H1 (cell line): ENCODE measurements around the gene VASP. TPM values are rescaled to one million over a fixed set of nuclear protein-coding genes. Genes with fewer than 3 reads are reported as not detected.

Experiments
- CTCF ChIA-PET: fragments of 300-600 bp; sonication (Branson Sonifier 250); formaldehyde crosslinking; loops from one replicate; lab custom pipeline; 2021; ENCODE audit not compliant: partially characterized antibody; lab: Charles Lee
- POLR2A ChIA-PET: fragments of 300-600 bp; sonication (Branson Sonifier 250); formaldehyde crosslinking; loops from one replicate; lab custom pipeline; 2021; ENCODE audit warnings: inconsistent platforms; ENCODE audit not compliant: partially characterized antibody; lab: Charles Lee
- DNase-seq, 2 experiments: peaks; one replicate each; pipeline versions ENCODE4 v3.0.0 to v3.0.0-alpha.2; 2010 to 2022; ENCODE audit warnings: low spot score in 2 of 2, low read depth in 1 of 2, mixed read lengths in 1 of 2
- FAIRE-seq: peaks from 2 replicates; lab custom pipeline; 2011; peaks lifted over from hg19 to GRCh38; lab: Jason Lieb, UNC
- H2AFZ ChIP-seq: 2 replicates; pipeline ENCODE4 v1.8.1; 2012; ENCODE audit warnings: low read length, inconsistent platforms
- H2AK5ac ChIP-seq: 2 replicates; pipeline ENCODE4 v1.6.1; 2013; ENCODE audit warnings: low read depth, low read length
- H2BK120ac ChIP-seq: replicated peaks from 2 replicates; pipeline ENCODE3; 2013; ENCODE audit warnings: low read depth, low read length, inconsistent platforms
- H2BK12ac ChIP-seq: 2 replicates; pipeline ENCODE4 v1.6.1; 2013; ENCODE audit warnings: low read depth, low read length
- H2BK15ac ChIP-seq: 2 replicates; pipeline ENCODE4 v1.6.1; 2013; ENCODE audit warnings: low read length
- H2BK20ac ChIP-seq: 2 replicates; pipeline ENCODE4 v1.6.1; 2013; ENCODE audit warnings: low read length
- H2BK5ac ChIP-seq: 2 replicates; pipeline ENCODE4 v1.6.1; 2013; ENCODE audit warnings: low read depth, low read length
- H3K14ac ChIP-seq: 2 replicates; pipeline ENCODE4 v1.6.1; 2013; ENCODE audit warnings: inconsistent platforms; ENCODE audit not compliant: insufficient read length
- H3K18ac ChIP-seq: 2 replicates; pipeline ENCODE4 v1.6.1; 2013; ENCODE audit warnings: low read length; ENCODE audit errors: extremely low read depth
- H3K23ac ChIP-seq: 2 replicates; pipeline ENCODE4 v1.6.1; 2013; ENCODE audit warnings: inconsistent platforms; ENCODE audit not compliant: insufficient read length
- H3K23me2 ChIP-seq: 2 replicates; pipeline ENCODE4 v1.6.1; 2013; ENCODE audit warnings: low read depth, low read length
- H3K27ac ChIP-seq: 2 replicates; pipeline ENCODE4 v1.6.1; 2011; ENCODE audit warnings: low read depth, low read length, inconsistent platforms
- H3K27me3 ChIP-seq, 4 experiments: replicated peaks in 1 of 4; 1 replicate in 1 of 4; 2 replicates in 3 of 4; pipeline versions ENCODE4 v1.6.1 to v1.8.1; 2011 to 2013; ENCODE audit warnings: low read length in 3 of 4, mild to moderate bottlenecking in 3 of 4, inconsistent platforms in 2 of 4, mixed read lengths in 2 of 4, moderate library complexity in 1 of 4; ENCODE audit not compliant: control insufficient read depth in 3 of 4, insufficient read depth in 3 of 4; ENCODE audit errors: extremely low read depth in 1 of 4
- H3K36me3 ChIP-seq, 4 experiments: 2 replicates each; pipeline versions ENCODE4 v1.6.1 to v1.8.1; 2011 to 2013; ENCODE audit warnings: mild to moderate bottlenecking in 4 of 4, low read length in 3 of 4, moderate library complexity in 2 of 4, control low read depth in 1 of 4, inconsistent platforms in 1 of 4; ENCODE audit not compliant: insufficient read depth in 4 of 4, control insufficient read depth in 2 of 4
- H3K4ac ChIP-seq: replicated peaks from 2 replicates; pipeline ENCODE3; 2013; ENCODE audit warnings: low read length, low read depth, mixed read lengths, inconsistent platforms; ENCODE audit not compliant: insufficient read length
- H3K4me1 ChIP-seq, 4 experiments: replicated peaks in 1 of 4; 1 replicate in 1 of 4; 2 replicates in 3 of 4; pipeline versions ENCODE4 v1.6.1 to v1.8.1; 2011 to 2013; ENCODE audit warnings: low read length in 3 of 4, inconsistent platforms in 2 of 4, mixed read lengths in 1 of 4; ENCODE audit not compliant: insufficient read depth in 4 of 4, control insufficient read depth in 3 of 4
- H3K4me2 ChIP-seq, 2 experiments: 2 replicates each; pipeline versions ENCODE4 v1.6.1 to v1.8.1; 2011 to 2013; ENCODE audit warnings: low read depth in 2 of 2, low read length in 2 of 2, control low read depth in 1 of 2, inconsistent platforms in 1 of 2, mild to moderate bottlenecking in 1 of 2; ENCODE audit not compliant: insufficient read depth in 1 of 2
- H3K4me3 ChIP-seq, 4 experiments: fragments of 200-600, 300-600 bp in 1 of 4; sonication (generic), shearing (Covaris generic), sonication (Bioruptor Twin) in 1 of 4; 2 replicates each; pipeline versions ENCODE4 v1.5.1 to v1.8.1; 2011 to 2016; ENCODE audit warnings: low read length in 4 of 4, low read depth in 3 of 4, control low read depth in 2 of 4, inconsistent platforms in 2 of 4, mild to moderate bottlenecking in 2 of 4, mixed read lengths in 1 of 4, moderate library complexity in 1 of 4; ENCODE audit not compliant: insufficient read depth in 2 of 4; ENCODE audit errors: extremely low read depth in 1 of 4
- H3K56ac ChIP-seq: replicated peaks from 2 replicates; pipeline ENCODE3; 2013; ENCODE audit warnings: low read depth, mild to moderate bottlenecking, mixed read lengths, low read length, inconsistent platforms; ENCODE audit not compliant: insufficient read length
- H3K79me1 ChIP-seq: 2 replicates; pipeline ENCODE4 v1.6.1; 2013; ENCODE audit warnings: low read depth, low read length, control low read depth
- H3K79me2 ChIP-seq, 2 experiments: 2 replicates each; pipeline versions ENCODE4 v1.6.1 to v1.8.1; 2012 to 2013; ENCODE audit warnings: low read length in 2 of 2, mild to moderate bottlenecking in 2 of 2, inconsistent platforms in 1 of 2; ENCODE audit not compliant: insufficient read depth in 2 of 2, control insufficient read depth in 1 of 2
- H3K9ac ChIP-seq, 4 experiments: replicated peaks in 1 of 4; 1 replicate in 1 of 4; 2 replicates in 3 of 4; pipeline versions ENCODE4 v1.6.1 to v1.8.1; 2011 to 2013; ENCODE audit warnings: low read depth in 3 of 4, low read length in 3 of 4, control low read depth in 2 of 4, mild to moderate bottlenecking in 2 of 4, moderate library complexity in 2 of 4, inconsistent platforms in 1 of 4; ENCODE audit errors: extremely low read depth in 1 of 4
- H3K9me3 ChIP-seq, 2 experiments: 2 replicates each; pipeline versions ENCODE4 v1.6.1 to v1.8.1; 2012 to 2013; ENCODE audit warnings: mild to moderate bottlenecking in 2 of 2, moderate library complexity in 2 of 2, control low read depth in 1 of 2, inconsistent platforms in 1 of 2, low read depth in 1 of 2, low read length in 1 of 2, mixed read lengths in 1 of 2; ENCODE audit not compliant: insufficient read depth in 2 of 2
- H4K20me1 ChIP-seq, 2 experiments: replicated peaks in 1 of 2; 2 replicates each; pipeline versions ENCODE3 to v1.8.1; 2011 to 2013; ENCODE audit warnings: inconsistent platforms in 2 of 2, low read length in 2 of 2, mild to moderate bottlenecking in 1 of 2; ENCODE audit not compliant: insufficient read depth in 2 of 2, control insufficient read depth in 1 of 2
- H4K5ac ChIP-seq: 2 replicates; pipeline ENCODE4 v1.6.1; 2013; ENCODE audit warnings: low read length, low read depth, mixed read lengths, inconsistent platforms; ENCODE audit not compliant: insufficient read length
- H4K8ac ChIP-seq: 2 replicates; pipeline ENCODE4 v1.8.0; 2013; ENCODE audit warnings: mild to moderate bottlenecking, moderate library complexity, low read length, inconsistent platforms; ENCODE audit not compliant: insufficient read depth; ENCODE audit errors: extremely low read depth
- H4K91ac ChIP-seq: replicated peaks from 2 replicates; pipeline ENCODE3; 2013; ENCODE audit warnings: low read length, mixed read lengths, inconsistent platforms; ENCODE audit not compliant: insufficient read length
- ASH2L ChIP-seq: fragments of 200-600, 300-600 bp; sonication (generic); IDR thresholded peaks from one replicate; pipeline ENCODE4 v1.7.1; 2017; ENCODE audit warnings: low read length
- BRCA1 ChIP-seq: IDR thresholded peaks from 2 replicates; pipeline ENCODE4 v1.6.1; 2012; ENCODE audit warnings: low read depth, low read length, improper control_type of control experiment
- CBX8 ChIP-seq: fragments of 300-800, 300-1000 bp; sonication (generic); IDR thresholded peaks from 2 replicates; pipeline ENCODE4 v1.7.1; 2016; ENCODE audit warnings: low read depth, low read length, borderline replicate concordance
- EGR1 ChIP-seq: IDR thresholded peaks from 2 replicates; pipeline ENCODE4 v1.6.1; 2011; ENCODE audit warnings: low read depth, low read length, borderline replicate concordance
- GTF2F1 ChIP-seq: IDR thresholded peaks from 2 replicates; pipeline ENCODE4 v1.6.1; 2012; ENCODE audit warnings: low read depth, low read length, improper control_type of control experiment, borderline replicate concordance
- KDM4A ChIP-seq: IDR thresholded peaks from one replicate; pipeline ENCODE4 v1.7.1; 2012; ENCODE audit warnings: low read depth, mild to moderate bottlenecking, moderate library complexity, low read length, inconsistent platforms; ENCODE audit not compliant: severe bottlenecking
- KDM5A ChIP-seq: fragments of 200-600 bp; IDR thresholded peaks from 2 replicates; pipeline ENCODE4 v1.7.1; 2012; ENCODE audit warnings: mild to moderate bottlenecking, low read length, inconsistent platforms, mixed read lengths
- NANOG ChIP-seq: IDR thresholded peaks from 2 replicates; pipeline ENCODE4 v1.6.1; 2011; ENCODE audit warnings: low read length, low read depth, mild to moderate bottlenecking, inconsistent platforms; ENCODE audit not compliant: insufficient read depth, poor library complexity, severe bottlenecking
- PHF8 ChIP-seq: fragments of 200-600 bp; sonication (generic); conservative IDR thresholded peaks from 2 replicates; pipeline ENCODE4 v1.7.1; 2012; ENCODE audit warnings: low read depth, mild to moderate bottlenecking, inconsistent platforms, low read length, moderate library complexity
- RXRA ChIP-seq: IDR thresholded peaks from 2 replicates; pipeline ENCODE4 v1.6.1; 2011; ENCODE audit warnings: low read depth, mild to moderate bottlenecking, low read length, moderate library complexity; ENCODE audit not compliant: insufficient read depth
- SIRT6 ChIP-seq: IDR thresholded peaks from one replicate; pipeline ENCODE4 v1.7.1; 2012; ENCODE audit warnings: low read length, inconsistent platforms
- SUZ12 ChIP-seq: fragments of 200-600 bp; sonication (generic); IDR thresholded peaks from 2 replicates; pipeline ENCODE4 v1.6.1; 2012; ENCODE audit warnings: mild to moderate bottlenecking, inconsistent platforms, low read length, moderate library complexity, mixed read lengths
- TEAD4 ChIP-seq: IDR thresholded peaks from 2 replicates; pipeline ENCODE4 v1.6.1; 2012; ENCODE audit warnings: low read depth, low read length, inconsistent platforms, mixed read lengths
- WGBS, 2 experiments: shearing (Covaris generic) in 1 of 2; methylation state at CpG; one replicate each; pipeline versions ENCODE4 v1.1.6 to v1.1.7; 2013 to 2015; ENCODE audit warnings: low lambda C conversion rate in 2 of 2, mixed read lengths in 2 of 2, inconsistent platforms in 1 of 2, low coverage in 1 of 2, missing lambda C conversion rate in 1 of 2; ENCODE audit not compliant: insufficient replicate concordance in 2 of 2, insufficient coverage in 1 of 2, insufficient read length in 1 of 2; ENCODE audit errors: extremely low coverage in 1 of 2, missing lambda C conversion rate in 1 of 2; 5-methylcytosine and 5-hydroxymethylcytosine counted together
- polyA plus RNA-seq, 7 experiments: library from polyadenylated mRNA; depleted of rRNA in 3 of 7; stranded (reverse) in 5 of 7; unstranded in 2 of 7; fragments of >200 nt in 5 of 7; fragments of 200-250 nt in 2 of 7; gene quantifications; 1 replicate in 5 of 7; 2 replicates in 1 of 7; 4 replicates in 1 of 7; pipeline versions ENCODE4 v1.2.1 to v1.2.3, GENCODE V29; 2011 to 2013; ENCODE audit warnings: missing spikeins in 2 of 7, mixed read lengths in 2 of 7
- total RNA-seq: library from RNA; stranded (reverse); fragmentation: NEBNext Ultra II Directional; extraction: Animal tissue kit (Norgen Biotek cat#: 25700); gene quantifications from 2 replicates; pipeline ENCODE4 v1.2.1, GENCODE V29; 2021

Gene VASP
- total and polyA plus RNA-seq, 2 of the 8 experiments (the other 6 are each of a cell fraction or from before 2014, with no cell fraction given), result 89.7 to 135 TPM

- Histone ChIP-seq H3K27ac (no peak overlapping the region), H2BK5ac (no peak overlapping the region), H2BK20ac (no peak overlapping the region), H2BK120ac (no peak overlapping the region), H4K5ac (no peak overlapping the region), H3K23me2 (peaks cover 2% of the 10 kb centered on the region), H4K8ac (no peak overlapping the region), H3K4me3 (no peak overlapping the region), H4K20me1 (peaks cover 0 to 2% of the 10 kb centered on the region in 2 experiments), H3K9me3 (no peaks in the 10 kb centered on the region), H3K4ac (no peak overlapping the region), H2AFZ (no peak overlapping the region), H3K36me3 (no peaks in the 10 kb centered on the region; a peak in 1 of 8 replicates), H3K4me2 (no peak overlapping the region), H3K14ac (no peak overlapping the region), H2BK12ac (no peak overlapping the region), H2BK15ac (no peak overlapping the region), H3K56ac (no peak overlapping the region), H4K91ac (no peak overlapping the region), H3K9ac (no peak overlapping the region), H3K79me1 (no peaks in the 10 kb centered on the region), H2AK5ac (no peak overlapping the region), H3K18ac (no peak overlapping the region), H3K27me3 (no peaks in the 10 kb centered on the region), H3K4me1 (peaks cover 0 to 4% (median 0%) of the 10 kb centered on the region in 4 experiments; a peak in 2 of 7 replicates), H3K79me2 (no peaks in the 10 kb centered on the region), H3K23ac (no peak overlapping the region)
- ChIA-PET CTCF (interaction anchor here (32.9 kb wide), 1 partner anchor 50 kb away, joined by 760 read pairs; the partner anchor contains the start of gene ERCC1), POLR2A (no interaction called here)
- DNase-seq (no peak), FAIRE-seq (no peak)
- 88% methylated on average over 5 of the region's 5 CpGs; no CpG with 5 or more reads in 1 of the 2 experiments for WGBS, 2 experiments
- TF ChIP-seq EGR1, result no peak
- no peak for TF ChIP-seq GTF2F1
- no peak for TF ChIP-seq PHF8
- no peak for TF ChIP-seq SIRT6
- no peak for TF ChIP-seq CBX8
- TF ChIP-seq KDM4A, result no peak
- TF ChIP-seq NANOG, result no peak
- no peak for TF ChIP-seq TEAD4
- TF ChIP-seq ASH2L, result no peak
- TF ChIP-seq RXRA, result no peak
- TF ChIP-seq KDM5A, result no peak
- no peak for TF ChIP-seq BRCA1
- no peak for TF ChIP-seq SUZ12
Observed at GRCh38 chr19:45483033-45483432, 24.2 kb upstream of the VASP start.
